Stimulated activated CD4-positive, alpha-beta T cell treated with anti-CD3 and anti-CD28 coated beads, Interleukin-15, amount 100 ng/mL, for 48 hours (primary cell): Measurements from ENCODE around the gene PTPRQ.
"Not testable (repeated sequence)": the region's sequence is repeated elsewhere in the genome, so short reads cannot be mapped to it uniquely, and the experiment has no call there.

Experiments
- DNase-seq, 2 donors: peaks; one replicate each; pipeline ENCODE4 v3.0.0-alpha.2; 2020; ENCODE audit warnings: low read depth in 2 of 2

PTPRQ gene

DNA sequence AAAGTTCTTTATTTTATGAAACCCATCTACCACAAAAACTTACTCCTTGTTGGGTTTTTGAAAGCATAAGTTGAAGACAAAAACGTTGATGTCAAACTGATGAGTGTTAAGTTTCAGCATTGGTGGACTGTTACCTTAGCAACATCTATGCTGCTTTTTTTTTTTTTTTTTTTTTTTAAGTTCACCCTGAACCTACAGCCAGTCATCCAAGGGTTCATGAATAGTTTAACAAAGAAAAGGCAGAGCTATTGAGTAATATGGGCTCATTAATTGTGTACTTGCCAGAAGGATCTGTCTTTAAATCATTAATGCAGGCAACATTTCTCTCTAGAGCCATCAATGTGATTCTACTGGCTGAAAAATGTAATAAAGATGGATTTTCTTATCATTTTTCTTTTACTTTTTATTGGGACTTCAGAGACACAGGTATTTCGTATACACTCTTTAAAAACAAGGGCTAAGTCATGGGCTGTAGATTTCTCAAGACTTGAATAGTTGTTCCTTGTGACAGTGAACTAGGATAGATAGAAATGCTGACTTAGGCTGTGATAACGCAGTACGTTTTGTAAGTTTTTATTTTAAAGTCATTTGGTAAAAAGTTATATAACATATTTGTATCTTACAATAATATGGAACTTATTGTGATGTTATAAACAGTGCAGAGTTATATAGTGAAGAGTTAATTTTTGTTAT is at the start of gene PTPRQ:
TSS of gene PTPRQ (plus strand) at position 262 of the 693 bp plus-strand sequence. CDS start at position 373, 111 bp downstream.
- no peak for DNase-seq

DNA sequence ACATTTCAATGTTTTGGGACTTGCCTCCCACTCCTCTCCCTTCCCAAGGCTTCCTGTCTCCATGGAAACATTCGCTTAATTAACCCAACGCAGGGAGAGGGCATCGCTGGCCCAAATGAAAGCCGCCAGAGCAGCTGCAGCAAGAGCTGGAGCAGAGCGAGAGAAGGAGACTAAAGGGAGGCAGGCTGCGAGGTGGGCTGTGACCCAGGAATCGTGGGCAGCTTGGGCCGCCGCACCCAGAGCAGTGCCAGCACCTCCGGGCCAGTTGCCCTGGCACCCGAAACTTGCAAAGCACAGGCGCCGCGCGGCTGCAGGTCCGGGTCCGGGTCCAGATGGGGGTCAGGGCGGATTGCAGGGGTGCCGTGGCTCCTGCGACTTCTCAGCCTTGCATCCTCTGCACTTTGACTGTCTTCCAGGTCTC is 43.5 kb upstream of the PTPRQ start:
- no peak for DNase-seq

DNA sequence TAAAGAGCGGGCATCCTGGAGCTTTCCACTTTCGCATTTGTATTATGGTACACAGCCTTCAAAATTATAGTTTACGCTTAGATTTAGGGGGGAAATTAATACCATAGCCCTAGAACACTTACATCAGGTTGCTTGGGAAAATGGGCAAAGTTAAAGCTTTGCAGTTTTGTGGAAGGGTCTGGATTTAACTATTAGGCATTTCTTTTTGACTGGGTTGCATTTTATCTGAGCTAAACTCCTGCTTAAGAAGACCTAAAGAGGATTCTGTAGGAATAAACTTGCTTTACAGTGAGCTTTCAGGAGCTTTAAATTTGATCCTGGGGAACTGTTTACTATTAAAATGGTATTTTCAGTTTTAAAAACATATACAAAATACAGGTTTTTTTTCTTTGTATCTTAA is 42.8 kb upstream of the PTPRQ start:
- no peak for DNase-seq

DNA sequence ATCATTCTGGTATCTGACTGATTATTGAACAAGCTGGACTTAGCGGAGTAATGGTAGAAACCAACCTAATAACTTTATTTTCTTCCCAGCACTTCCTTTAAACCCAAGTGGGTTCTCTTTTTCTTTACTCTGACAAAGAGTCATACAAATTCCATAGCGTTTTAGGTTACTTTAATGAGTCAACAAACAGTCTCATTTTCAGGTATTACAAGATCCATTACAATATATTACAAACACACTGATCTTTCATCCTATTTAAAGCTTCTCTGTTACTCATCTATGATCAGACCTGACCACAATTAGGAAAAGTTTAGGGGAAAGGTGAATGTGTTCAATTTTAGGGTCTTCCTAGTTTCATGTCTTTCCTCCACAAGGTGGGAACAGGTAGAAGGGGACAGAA is 39.4 kb upstream of the PTPRQ start:
- no peak for DNase-seq

DNA sequence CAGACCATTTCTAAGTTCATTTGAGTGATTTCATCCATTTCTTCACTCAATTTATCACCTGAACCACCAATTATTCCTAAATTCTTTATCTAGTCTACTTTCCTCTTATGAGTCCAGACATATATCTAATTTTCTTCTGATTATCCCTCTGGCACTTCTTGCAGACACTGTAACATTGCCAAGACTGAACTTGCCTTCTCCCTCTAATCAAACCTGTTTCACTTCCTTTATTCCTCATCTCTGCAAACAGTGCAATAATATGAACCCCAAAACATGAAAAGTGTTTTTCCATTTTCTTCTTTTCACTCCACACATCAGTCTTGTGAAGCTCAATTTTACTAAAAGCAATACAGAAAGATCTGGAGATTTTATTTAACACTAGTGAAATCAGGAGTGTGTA is 37.8 kb upstream of the PTPRQ start:
- no peak for DNase-seq

DNA sequence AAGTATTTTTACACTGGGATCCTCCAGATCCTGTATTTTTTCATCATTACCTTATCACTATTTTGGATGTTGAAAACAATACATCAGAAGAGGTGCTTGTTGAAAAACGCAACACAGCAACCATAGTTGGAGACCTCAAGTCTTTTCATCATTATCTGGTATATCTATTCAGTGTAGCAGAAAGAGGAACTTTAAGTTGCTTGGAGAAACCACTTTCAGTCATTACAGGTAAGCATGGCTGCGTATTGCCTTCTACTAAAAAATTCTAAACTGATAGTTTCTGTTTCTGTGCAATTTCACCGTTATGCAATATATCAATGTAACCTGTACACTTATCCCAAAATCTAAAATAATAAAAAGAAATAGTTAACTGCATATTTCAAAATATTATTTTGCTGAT is 32.2 kb upstream of the PTPRQ start:
- DNase-seq, result no peak

GRCh38 chr12:80412343-80412953 is 31.6 kb upstream of the PTPRQ start:
- DNase-seq, result no peak

DNA sequence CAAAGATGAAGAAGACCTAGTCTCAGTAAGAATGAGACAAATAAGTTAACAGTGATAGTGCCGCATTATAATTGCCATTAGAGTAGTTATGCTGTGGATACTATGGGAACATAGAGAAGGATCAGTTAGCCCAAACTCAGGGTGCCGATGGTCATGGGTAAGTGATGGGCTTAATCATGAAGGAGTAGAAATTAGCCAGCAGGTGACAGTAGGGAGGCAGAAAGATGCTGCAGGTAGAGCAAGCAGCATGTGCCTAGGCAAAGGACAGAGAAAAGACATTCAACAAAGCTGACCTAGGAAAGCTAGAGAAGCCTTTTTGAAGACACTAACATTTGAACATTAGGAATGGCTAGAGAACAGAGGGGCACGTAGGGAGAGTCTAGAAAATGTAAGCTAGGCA is 30.6 kb upstream of the PTPRQ start:
- DNase-seq, result no peak

GRCh38 chr12:80415466-80415865 is 28.6 kb upstream of the PTPRQ start:
- DNase-seq, result no peak

DNA sequence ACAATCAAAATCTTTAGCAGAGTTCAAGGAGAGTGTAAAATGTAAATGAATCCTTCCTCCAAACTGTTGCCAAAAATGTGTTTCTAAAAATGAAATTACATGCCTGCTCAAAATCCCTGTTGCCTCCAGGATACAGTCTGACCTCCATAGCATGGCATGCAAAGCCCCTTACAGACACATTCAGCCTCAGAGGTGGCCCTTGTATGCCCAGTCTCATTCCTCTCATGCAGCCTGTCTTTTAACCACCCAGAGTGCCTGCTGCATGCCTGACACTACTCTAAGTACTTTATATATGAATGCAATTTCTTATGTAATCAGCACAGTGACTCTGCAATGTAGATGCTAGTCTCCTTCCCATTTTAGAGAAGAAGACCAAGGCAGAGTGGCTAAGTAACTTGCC is 24.4 kb upstream of the PTPRQ start:
- no peak for DNase-seq

DNA sequence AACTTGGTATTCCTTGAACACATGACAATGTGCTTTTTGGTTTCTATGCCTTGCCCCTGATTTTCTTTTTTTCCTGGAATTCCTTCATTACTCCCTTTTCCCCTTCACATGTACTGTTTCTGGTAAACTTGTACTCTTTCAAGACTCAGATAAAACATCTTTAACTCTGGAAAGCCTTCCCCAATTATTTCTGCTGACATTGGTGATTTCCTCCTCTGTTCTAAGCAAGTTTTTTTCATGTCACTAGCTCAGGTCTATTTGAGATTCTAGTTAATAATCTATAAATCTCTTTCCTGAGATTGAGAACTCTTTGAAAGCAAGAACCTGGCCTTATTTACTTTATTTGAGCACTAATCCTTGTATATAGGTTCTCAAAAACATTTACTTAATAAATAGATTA is 24.0 kb upstream of the PTPRQ start:
- no peak for DNase-seq

DNA sequence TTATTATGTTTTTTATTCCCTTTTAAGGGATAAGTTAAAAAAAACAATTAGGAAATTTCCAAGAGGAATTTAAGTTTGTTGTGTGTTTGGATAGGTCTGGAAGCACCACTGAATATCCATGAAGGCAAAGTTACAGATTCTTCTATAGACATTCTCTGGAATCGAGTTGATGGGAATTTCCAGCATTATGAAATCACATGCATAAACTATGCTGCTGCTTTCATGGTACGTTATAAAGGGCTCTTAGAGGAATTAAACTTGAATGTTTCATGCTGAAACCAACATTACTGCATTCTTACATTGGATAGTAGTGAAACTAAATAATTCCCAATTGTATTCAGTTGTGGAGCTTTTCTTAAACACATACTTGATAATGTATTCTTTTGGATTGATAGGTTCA is 21.5 kb upstream of the PTPRQ start:
- DNase-seq, result no peak

DNA sequence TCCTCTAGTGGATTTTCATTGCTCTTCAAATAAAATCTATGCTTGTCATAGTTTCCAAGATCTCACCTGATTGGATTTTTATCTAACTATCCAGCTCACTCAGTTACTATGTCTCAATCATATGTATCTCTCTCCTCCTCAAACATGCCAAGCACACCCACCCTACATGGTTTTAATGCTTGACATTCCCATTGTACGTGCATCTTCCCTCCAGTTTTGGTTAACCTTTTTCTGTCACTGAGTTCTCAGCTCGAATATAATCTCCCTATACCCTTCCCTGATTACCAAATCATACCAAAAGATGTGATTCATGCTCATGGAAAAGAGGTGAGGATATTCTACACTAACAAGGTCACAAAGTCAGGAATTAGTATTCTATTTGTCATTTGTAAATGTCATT is 12.0 kb upstream of the PTPRQ start:
- no peak for DNase-seq

DNA sequence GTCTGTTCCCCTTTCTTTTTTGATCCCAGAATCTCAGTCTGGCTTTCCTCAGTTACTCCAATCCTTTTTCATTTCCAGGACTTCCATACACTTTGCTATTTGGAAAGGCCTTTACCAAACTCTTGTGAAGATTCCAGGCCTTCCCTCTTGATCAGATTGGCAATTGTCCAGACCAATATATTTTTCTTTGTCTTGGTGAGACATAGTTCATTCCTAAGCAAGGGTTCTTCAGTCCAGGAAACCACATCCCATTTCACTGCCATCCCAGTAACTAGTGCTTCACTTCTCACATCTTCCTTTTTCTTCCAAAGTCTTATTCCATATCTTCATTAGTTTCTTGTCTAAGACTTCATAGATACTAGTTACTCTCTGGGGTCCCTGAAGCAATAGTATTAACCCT is 2.1 kb upstream of the PTPRQ start:
- DNase-seq, result no peak

DNA sequence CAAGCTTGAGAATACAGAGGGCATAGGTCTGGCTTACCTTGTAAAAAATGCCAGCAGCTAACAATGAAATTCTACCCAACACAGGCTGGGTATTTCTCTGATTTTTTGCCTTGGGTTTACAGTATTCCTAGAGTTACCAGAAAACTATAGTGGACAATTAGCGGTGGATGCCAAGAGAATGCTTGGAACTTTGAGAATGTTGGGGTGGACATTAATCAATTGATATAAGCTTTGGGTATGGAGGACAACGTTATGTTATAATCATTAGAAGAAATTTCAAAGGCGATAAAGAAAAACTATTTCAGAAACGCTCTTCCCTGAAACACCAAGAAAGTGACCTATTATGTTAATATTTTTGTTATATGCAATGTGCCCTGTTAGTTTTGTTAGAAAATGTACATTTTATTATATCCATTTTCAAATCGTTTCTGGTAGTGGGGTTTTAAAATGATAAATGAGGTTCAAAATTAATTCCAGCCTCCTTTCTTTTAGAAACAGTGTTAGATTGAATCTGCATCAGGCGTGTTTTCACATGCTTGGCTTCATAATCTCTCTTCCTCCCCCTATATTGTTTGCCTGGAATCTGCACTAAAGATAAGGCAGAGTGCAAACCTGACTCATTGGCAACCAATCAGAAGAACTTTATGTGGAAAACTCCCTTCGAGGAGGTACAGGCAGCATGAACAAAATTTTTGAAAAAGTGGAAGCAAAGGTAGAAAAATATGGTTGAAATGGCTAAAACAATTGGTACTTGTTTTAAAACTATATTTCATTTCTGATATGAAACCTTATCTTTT is 1.4 kb upstream of the PTPRQ start:
- DNase-seq, result no peak

DNA sequence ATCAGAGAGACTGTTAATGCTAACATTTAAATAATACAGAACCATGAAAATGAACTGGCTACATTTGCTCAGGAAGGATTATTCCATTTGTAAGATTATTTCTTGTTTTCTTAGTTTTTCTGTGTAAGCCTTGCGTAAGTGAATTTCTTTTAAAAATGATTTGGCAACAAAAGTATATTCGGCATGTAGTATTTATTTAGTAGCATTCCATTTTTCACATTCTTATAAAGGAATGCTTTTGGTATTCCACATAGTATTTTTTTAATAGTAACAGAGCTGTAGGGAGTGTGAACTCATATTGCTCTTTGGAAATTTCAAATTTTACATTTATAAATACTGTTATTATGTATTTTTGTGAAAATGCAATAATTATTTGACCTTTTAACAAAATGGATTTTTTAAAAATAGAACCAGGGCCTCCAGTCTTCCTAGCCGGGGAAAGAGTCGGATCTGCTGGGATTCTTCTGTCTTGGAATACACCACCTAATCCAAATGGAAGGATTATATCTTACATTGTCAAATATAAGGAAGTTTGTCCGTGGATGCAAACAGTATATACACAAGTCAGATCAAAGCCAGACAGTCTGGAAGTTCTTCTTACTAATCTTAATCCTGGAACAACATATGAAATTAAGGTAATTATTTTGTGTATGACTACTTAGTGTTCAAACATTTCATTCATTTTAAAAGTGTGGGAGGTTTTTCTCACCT is 1.2 kb downstream of the PTPRQ start:
- no peak for DNase-seq

- no peak for DNase-seq
Measured at GRCh38 chr12:80456513-80456912, 12.5 kb downstream of the PTPRQ start.

GRCh38 chr12:80460972-80461371 is 16.9 kb downstream of the PTPRQ start:
- no peak for DNase-seq

GRCh38 chr12:80461851-80462250 is 17.8 kb downstream of the PTPRQ start:
- DNase-seq, result not testable (repeated sequence)

DNA sequence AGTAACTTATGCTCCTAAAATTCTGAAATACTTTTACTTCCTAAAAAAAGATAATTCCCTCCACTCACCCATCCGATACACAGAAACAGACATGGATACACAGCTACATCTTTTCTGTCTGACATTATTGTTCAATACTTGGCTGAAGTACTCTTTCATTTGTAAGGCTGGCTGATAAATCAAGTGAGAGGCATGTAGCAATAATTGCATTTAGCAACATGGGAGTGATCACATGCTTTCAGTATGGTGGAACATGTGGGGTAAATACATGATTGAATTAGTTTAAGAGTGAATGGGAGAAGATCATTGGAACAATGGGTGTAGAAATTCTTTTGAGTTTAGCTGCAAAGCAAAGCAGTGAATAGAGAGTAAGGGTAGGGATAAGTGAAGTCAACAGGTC is 25.6 kb downstream of the PTPRQ start:
- DNase-seq, result no peak

- no peak for DNase-seq
Measured at GRCh38 chr12:80470403-80470802, 26.4 kb downstream of the PTPRQ start.

DNA sequence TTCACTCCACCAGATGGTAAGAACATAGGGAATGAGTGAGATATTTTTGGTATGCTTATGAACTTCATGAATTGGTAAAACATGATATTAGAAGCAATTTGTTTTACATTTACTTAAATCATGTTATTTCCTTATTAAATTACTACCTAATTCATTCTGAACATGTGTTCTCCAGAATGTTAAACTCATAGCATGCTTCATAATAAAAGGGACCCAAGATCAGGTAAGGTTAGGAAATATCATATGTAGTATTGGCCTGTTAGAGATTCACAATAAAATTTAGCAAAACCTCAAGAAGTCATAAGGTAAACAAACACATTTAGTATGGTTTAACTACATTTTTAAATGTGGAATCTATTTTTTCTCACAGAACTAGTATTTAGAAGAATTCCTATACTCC is 28.2 kb downstream of the PTPRQ start:
- no peak for DNase-seq
